G401 (cell line): ENCODE measurements around the gene IP6K3. TPM values are rescaled to one million over a fixed set of nuclear protein-coding genes. Genes with fewer than 3 reads are reported as not detected.

ENCODE experiments used
- DNase-seq: peaks from one replicate; pipeline ENCODE4 v3.0.0-alpha.2; 2015; ENCODE audit warnings: low spot score
- in situ Hi-C: cut with HindIII; loops from 2 replicates; pipeline ENCODE4 v1.10.0; 2016; ENCODE audit warnings: low sequenced_read_pairs, mixed read lengths
- total RNA-seq: library from RNA; depleted of rRNA; stranded (reverse); fragments of >200 nt; shearing (Covaris generic); gene quantifications from 2 replicates; pipeline ENCODE4 v1.2.3, GENCODE V29; 2014

The IP6K3 gene
- total RNA-seq, 1 experiment from 2014 or later, result 51.1 TPM

DNA sequence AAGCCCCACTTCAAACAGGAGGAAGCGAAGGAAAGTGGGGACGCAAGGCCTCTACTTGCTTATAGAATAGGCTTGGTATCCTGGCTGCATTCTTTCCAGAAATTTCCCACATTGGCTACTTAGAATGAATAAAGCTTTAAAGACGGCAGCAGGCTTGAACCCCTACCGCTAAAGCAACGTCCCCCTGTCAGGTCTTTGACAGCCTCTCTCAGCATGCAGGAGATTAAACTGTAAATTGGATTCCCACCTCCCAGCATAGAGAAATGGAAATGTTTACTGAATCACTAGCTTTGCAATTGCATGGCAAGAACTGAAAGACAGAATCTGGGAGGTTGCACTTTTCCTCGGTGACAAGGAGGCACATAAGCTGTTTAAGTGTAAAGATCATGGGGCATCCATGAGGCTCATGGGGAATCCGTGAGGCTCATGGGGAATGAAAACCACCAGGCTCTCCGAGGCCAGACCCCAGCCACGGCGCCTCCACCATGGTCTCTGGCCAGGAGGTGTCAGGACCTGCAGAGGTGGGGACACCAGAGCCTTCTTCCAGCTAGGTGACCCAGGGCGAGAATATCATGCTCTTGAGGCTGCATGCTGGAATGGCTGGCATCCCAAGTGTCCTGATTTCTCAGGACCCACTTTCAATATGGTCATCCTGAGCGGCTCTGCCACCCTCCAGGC is 31.9 kb upstream of the IP6K3 start:
- DNase-seq, result no peak
- in situ Hi-C loops, result no loop called here

- DNase-seq, result peak; percentile 58
- in situ Hi-C loops, result no loop called here
These were observed 31.0 kb upstream of the IP6K3 start for GRCh38 chr6:33777398-33778388.

DNA sequence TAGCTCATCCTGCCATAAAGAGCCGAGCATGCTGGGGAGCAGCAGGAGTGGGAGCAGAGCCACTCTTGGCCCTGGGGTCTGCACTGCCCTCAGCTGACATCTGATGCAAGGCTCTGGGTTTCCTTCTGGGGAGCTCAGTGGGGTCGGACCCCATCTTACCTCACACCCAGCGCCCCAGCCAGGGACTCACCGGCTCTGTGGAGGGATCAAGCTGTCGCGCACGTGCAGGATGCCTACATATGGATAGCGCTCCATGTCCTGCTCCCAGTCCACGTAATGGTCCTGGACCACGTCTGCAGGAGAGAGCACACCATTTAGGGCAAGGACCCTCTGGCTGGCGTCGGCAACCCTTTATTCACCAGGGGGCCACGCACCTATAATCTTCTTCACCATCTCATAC is 30.1 kb upstream of the IP6K3 start:
- DNase-seq, result no peak
- in situ Hi-C loops, result no loop called here

- in situ Hi-C loops, result no loop called here
- DNase-seq, result no peak
These were observed 29.5 kb upstream of the IP6K3 start for GRCh38 chr6:33776186-33776585.

DNA sequence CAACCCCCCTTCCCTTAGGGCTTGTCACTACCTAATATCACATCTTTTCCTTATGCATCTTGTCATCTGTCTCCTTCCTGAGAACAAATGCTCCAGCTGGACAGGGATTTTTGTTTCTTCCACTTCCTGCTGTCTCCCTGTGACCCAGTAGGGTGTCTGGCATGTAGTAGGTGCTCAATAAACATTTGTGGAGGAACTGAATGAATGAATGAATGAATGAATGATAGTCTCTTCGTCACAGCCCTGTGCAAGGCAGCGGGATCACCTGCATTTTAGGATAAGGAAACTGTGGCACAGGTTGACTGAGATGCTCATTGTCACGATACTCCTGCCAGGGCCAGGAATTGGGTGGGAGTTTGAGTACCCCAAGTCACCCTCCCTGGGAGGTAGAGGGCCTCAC is 28.1 kb upstream of the IP6K3 start:
- in situ Hi-C loops, result no loop called here
- DNase-seq, result no peak

DNA sequence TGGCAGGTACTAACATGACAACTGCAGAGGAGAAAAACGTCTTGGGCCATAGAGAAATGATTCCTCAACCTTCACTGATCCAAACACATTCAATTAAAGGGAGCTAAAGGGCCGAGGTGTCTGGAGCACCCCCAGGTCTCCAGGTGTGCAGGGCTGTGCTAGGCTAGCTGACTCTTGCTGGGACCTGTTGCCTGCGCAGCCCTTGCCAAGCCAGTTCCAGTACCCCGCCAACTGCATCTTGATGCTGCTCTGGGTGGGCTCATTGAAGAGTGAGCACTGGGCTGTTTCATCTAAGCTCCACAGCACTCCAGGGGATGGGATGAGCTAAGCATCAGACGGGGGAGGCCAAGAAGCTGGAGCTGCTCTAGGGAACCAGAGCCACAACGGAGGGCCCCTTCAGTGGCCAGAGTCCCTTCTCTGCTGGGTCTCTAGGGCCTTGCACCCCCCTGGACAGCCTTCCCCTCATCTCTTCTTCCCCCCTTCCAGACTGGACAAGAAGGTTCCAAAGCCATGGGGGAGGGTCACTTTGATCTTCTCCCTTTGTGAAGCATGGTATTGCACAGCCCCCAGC is 26.3 kb upstream of the IP6K3 start:
- no peak for DNase-seq
- in situ Hi-C loops, result no loop called here

- in situ Hi-C loops, result no loop called here
- DNase-seq, result no peak
These were observed 25.6 kb upstream of the IP6K3 start for GRCh38 chr6:33772082-33772830.

DNA sequence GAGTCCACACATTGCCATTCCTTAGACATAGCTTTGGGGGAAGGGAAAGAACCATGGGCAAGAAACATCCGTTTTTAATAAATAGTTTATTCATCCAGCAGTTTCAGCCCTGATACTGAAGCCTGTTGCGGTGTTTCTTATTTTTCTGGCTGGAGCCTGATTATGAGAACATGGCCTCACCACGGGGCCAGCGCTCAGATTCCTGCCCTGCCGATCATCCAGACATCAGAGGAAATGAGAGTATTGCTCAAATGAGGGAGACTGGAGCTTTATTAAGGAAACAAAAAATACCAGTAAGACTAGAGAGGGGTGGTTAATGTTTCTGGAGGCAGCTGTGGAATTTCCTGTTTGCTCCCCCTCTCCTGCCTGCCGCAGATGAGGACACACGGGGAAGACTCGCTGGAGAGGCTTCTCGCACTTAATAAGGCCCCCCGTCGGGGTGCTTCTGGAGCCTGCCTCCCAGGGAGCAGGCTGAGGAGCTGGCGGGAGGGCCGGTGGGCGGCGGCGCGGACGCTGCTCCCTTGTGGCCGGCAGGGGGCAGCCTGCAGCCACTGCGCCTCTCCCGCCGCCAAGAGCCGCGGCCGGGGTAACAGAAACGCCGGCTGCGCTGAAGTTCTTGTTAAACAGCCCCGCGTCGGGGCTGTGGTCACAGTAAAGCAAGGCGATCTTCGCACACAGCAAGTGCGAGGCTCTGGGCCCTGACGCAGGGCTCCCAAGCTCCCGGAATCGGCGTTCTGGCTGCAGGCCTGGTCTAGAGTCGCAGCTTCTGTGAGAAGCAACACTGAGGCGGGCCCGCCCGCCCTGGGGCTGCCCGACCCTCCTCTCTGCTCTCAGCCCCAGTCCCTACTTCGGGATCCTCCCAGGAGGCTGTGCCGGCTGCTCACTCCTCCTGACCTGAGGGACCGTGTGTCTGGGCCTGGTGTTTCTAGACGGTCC is 24.7 kb upstream of the IP6K3 start:
- in situ Hi-C loops, result no loop called here

GRCh38 chr6:33770833-33771145 is 24.1 kb upstream of the IP6K3 start:
- no peak for DNase-seq
- in situ Hi-C loops, result no loop called here

More for the DNA sequence above, 24.7 kb upstream of the IP6K3 start:
- DNase-seq, result peak; percentile 76

DNA sequence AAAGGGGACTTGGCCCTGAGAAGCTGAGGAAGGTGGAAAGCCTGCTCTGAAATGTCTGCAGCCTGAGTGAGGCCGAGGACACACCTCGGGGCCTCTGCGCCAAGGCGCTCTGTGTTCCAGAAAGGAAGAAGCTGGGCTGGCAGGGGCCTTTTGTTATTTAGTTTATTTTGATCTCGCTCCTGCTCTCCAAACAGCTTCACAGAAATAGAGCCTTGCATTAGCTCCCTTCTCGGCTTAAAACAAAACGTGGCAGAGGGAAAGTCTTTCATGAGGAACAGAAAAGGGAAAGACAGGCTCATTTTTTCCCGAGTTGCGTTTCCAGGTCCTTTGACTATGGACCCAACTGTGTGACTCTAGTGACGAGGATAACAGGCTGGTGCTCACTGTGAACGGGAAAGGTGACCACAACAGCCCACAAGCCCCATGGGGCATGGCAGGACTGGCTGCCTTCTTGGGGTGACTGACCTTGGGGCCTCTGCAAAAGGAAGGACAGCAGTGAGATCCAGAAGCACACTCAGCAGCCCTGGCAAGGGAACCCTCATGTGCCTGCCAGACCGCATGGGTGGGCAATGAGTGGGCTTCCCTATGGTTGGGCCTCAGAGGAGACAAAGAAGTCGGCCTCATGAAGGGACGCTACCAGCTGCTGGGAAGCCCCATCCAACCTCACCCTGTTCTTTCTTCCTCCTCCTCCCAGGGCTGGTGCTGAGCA is 23.6 kb upstream of the IP6K3 start:
- DNase-seq, result no peak
- in situ Hi-C loops, result no loop called here

- in situ Hi-C loops, result no loop called here
- DNase-seq, result no peak
These were observed 22.6 kb upstream of the IP6K3 start for GRCh38 chr6:33769248-33769821.

GRCh38 chr6:33768644-33769120 is 22.0 kb upstream of the IP6K3 start:
- in situ Hi-C loops, result no loop called here

DNA sequence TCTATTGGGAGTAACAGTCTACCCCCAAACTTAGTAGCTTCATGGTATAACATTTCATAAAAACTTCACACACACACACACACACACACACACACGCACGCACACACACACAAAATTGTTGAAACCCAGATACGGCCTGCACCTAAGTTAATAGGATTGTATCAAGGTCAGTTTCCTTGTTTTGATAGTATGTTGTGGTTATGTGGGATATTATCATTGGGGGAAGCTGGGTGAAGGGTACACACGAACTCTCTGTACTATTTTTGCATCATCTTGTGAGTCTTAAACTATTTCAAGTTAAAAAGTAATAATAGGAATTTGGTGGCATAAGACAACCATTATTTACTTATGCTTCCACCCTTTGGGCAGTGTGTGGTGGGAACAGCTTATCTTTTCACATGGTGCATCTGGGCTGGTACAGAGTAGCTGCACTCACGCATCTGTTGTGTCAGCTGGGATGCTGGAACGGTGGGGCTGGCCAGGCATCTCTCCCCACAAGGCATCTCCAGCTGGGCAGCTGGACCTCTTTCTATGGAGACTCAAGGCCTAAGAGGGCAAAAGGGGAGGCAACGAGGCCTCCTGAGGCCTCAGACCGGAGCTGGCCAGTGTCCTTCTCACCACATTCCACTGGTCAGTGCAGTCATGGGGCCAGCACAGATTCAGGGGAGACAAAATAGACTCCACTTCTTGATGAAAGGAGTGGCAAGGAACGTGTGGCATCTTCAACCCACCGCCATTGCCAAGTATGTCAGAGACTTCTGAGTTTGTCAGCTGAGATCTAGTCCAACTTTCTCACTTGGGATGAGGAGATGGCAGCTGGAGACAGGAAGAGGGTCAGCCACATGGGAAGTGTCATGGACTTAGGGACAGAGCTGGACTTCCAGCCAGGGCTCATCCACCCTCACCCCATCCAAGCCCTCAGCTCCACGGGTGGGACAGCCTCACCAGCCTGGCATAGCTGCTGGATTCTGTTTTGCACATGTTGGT is 20.5 kb upstream of the IP6K3 start:
- in situ Hi-C loops, result no loop called here
- no peak for DNase-seq

More at GRCh38 chr6:33768644-33769120, 22.0 kb upstream of the IP6K3 start:
- DNase-seq, result peak; percentile 75

- in situ Hi-C loops, result no loop called here
These were observed 18.7 kb upstream of the IP6K3 start for GRCh38 chr6:33765368-33765767.

DNA sequence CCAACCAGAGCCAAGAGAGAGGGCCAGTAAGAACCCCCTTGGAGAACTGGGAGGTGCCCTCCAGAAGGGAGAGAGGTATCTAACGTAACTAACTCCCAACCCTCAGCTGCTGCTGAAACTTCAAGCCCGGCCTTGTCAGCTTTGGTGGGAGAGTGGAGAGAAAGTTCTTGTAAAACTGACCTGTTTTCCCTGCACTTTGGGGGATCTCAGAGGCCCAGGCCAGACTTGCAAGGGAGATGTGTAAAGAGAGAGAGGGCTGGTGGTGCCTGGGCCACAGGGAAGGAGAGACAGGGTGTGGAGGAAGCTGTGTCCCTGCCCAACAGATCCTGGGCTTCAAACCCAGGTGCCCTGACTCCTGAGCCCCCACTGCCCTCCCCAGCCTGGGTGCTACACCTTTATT is 17.3 kb upstream of the IP6K3 start:
- in situ Hi-C loops, result no loop called here
- DNase-seq, result no peak

More at GRCh38 chr6:33765368-33765767, 18.7 kb upstream of the IP6K3 start:
- DNase-seq, result no peak

DNA sequence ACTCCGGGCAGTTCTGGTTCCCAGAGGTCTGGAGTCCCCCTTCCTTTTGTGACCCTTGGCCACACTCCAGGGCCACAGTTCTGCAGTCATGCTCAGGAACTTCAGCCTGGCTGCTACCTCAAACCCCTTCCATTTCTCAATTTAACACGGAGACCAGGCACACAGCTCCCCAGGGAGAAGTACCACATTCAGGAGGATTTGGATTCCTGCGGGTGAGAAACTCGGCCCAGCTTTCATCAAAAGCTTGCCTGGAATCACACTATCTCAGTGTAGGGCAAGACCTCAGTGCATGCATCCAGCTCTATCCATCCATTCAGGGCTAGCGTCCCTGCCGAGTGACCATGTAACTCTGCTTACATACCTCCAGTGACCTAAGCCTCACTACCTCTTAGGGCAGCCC is 16.8 kb upstream of the IP6K3 start:
- no peak for DNase-seq
- in situ Hi-C loops, result no loop called here
